ENCODE results near the gene ABCB1.
"Not testable (repeated sequence)": the region's sequence is repeated elsewhere in the genome, so short reads cannot be mapped to it uniquely, and the experiment has no call there.

The ABCB1 gene

GRCh38 chr7:87575521-87575920 lies 25.2 kb downstream of the ABCB1 start:
- DNase-seq (ENCODE audit: low read depth in 2 of 2): no peak

- no peak for DNase-seq (ENCODE audit: low read depth in 2 of 2)
These were observed 26.1 kb downstream of the ABCB1 start for GRCh38 chr7:87574630-87575029.

DNA sequence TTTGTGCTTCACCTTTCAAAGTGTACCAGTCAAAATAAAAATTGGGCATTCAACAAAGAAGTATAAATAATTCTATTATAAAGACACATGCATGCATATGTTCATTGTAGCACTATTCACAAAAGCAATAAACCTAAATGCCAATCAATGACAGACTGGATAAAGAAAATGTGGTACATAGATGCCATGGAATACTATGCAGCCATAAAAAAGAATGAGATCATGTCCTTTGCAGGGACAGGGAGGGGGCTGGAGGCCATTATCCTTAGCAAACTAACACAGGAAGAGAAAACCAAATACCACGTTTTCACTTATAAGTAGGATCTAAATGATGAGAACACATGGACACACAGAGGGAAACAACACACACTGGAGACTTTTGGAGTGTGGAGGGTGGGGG lies 28.2 kb downstream of the ABCB1 start:
- not testable (repeated sequence) for DNase-seq (ENCODE audit: low read depth in 2 of 2)

DNA sequence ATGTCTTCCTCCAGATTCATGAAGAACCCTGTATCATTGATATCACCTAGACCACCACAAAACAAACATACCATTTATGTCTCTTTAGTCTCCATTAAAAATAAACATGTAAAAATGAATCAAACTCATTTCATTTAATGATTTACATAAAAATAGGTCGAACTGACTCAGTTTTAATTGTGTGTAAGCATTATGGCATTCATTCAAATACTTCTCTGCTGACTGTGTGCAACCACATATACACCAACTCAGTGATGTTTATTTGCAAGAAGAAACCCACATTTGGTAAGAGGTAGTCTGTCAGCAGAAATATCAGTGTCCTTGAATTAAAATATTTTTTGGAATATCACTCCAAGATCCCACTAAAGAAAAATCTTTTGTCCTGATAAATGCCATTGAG lies 30.5 kb downstream of the ABCB1 start:
- DNase-seq (ENCODE audit: low read depth in 2 of 2): no peak

- DNase-seq (ENCODE audit: low read depth in 2 of 2): no peak
These were observed 33.6 kb downstream of the ABCB1 start for GRCh38 chr7:87567052-87567451.

DNA sequence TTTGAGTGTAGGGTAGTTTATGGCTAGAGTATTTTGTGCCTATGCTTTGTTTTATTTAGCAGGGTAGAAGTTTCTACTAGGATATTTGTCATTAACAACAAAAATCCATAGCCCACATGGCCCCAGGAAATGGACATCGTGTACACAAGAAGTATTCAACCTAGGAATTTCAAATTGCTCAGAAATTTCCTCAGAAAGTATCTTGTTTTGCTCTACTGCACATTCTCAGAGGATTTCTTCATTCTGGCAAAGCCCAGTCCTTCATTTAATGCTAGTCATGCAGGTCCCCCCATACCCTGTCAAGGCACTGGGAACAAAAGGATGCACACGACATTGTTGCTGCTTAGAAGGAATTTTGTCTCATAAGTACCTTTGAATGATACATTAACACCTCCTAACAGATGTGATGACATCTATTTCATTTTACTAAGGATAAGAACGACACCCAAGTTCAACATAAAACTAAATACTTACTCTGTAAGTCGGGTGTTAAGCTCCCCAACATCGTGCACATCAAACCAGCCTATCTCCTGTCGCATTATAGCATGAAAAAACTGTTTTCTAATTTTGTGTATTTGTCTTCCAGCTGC lies 34.3 kb downstream of the ABCB1 start:
- no peak for DNase-seq (ENCODE audit: low read depth in 2 of 2)

DNA sequence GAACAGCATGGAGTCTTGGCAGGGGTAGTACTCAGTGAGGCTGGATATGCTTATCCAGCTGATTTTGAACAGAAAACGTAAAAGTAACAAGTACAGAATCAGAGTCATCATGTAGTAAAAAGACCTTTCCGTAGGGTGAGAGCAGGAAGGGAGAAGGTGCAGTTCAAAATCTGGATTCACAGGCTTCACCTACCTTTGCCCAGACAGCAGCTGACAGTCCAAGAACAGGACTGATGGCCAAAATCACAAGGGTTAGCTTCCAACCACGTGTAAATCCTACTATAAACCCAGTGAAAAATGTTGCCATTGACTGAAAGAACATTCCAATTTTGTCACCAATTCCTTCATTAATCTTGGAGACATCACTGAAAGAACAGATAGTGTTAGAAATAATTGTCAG lies 34.8 kb downstream of the ABCB1 start:
- DNase-seq (ENCODE audit: low read depth in 2 of 2): no peak

- no peak for DNase-seq (ENCODE audit: low read depth in 2 of 2)
These were observed 36.3 kb downstream of the ABCB1 start for GRCh38 chr7:87564296-87564963.

DNA sequence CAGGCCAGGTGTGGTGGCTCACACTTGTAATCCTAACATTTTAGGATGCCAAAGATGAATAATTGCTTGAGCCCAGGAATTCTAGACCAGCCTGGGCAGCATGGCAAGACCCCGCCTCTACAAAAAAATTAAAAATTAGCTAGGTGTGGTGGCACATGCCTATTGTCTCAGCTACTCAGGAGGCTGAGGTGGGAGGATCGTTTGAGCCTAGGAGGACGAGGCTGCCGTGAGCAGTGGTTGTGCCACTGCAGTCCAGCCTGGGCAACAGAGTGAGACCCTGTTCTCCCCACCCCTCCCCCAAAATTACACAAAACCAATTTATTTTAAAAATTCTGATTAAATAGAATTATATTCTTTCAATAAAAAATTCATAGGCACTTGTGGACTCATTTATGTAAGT lies 39.0 kb downstream of the ABCB1 start:
- DNase-seq (ENCODE audit: low read depth in 2 of 2): no peak

DNA sequence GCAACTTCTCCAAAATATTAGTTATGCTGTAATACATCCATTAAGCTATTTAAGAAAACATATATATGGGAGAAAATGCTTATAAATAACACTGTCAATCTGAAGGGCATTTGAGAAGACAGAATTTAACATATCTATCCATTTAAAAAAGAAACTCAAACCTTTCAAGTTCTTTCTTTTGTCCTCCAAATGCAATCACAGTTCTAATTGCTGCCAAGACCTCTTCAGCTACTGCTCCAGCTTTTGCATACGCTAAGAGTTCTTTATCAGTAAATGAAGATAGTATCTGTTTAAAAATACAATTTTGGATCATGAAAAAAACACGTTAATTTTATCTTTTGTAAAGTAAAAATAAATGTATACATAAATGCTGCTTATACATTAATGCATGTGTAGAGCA lies 39.6 kb downstream of the ABCB1 start:
- DNase-seq (ENCODE audit: low read depth in 2 of 2): no peak

- no peak for DNase-seq (ENCODE audit: low read depth in 2 of 2)
These were observed 48.3 kb downstream of the ABCB1 start for GRCh38 chr7:87552351-87552900.

GRCh38 chr7:87548123-87548919 lies 52.4 kb downstream of the ABCB1 start:
- no peak for DNase-seq (ENCODE audit: low read depth in 2 of 2)

DNA sequence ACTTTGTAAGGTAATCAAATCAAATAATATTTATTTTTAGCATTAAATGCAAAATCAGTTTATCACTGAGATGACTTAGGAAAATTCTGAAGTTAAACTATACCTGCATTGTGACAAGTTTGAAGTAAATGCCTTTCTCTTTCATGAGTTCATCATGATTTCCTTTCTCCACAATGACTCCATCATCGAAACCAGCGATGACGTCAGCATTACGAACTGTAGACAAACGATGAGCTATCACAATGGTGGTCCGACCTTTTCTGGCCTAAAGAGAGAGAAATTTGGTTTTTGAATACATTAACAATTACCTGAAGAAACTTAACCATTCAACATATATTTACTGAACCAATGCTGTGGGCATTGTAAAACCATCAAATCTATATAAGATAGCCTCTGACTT lies 54.9 kb downstream of the ABCB1 start:
- DNase-seq (ENCODE audit: low read depth in 2 of 2): no peak

DNA sequence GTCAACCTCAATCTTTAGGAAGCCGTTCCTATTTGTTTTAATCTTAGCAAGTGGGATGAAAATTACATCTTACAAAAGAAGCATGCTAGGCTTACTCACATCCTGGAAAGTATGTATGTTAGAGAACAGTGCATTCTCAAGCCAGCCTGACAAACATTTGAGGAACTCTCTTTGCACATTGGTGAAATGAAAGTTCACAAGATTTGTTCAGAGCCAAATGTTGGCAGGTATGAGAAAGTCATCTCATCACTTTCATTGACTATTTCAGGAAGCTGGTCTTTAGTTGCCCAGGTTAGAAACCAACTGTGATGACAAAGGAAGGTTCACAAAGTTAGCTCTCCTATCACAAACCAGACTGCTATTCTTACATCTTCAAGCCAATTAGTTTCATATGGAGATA lies 57.1 kb downstream of the ABCB1 start:
- DNase-seq (ENCODE audit: low read depth in 2 of 2): no peak

GRCh38 chr7:87541648-87542047 lies 59.0 kb downstream of the ABCB1 start:
- no peak for DNase-seq (ENCODE audit: low read depth in 2 of 2)

DNA sequence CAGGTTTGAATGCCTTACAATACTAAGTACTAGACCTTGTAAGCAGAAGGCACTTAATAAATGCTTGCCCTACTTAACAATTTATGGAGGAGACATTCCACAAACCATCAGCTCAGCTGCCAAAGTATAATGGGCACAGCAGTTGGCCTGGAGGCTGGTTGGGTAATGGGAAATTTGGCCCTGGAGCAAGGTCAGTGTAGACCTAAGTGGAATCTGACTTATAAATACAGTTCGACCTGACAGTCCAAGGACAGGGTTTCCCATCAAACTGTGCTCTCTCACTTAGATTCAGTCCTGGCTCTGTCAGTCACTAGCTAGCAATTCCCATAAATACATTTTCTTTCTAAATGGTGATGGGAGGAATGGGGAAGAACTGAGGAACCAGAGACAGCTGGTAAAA lies 62.6 kb downstream of the ABCB1 start:
- DNase-seq (ENCODE audit: low read depth in 2 of 2): no peak

- DNase-seq (ENCODE audit: low read depth in 2 of 2): no peak
These were observed 66.6 kb downstream of the ABCB1 start for GRCh38 chr7:87534072-87534471.

GRCh38 chr7:87530126-87530525 lies 70.6 kb downstream of the ABCB1 start:
- DNase-seq (ENCODE audit: low read depth in 2 of 2): no peak

GRCh38 chr7:87528730-87529129 lies 72.0 kb downstream of the ABCB1 start:
- no peak for DNase-seq (ENCODE audit: low read depth in 2 of 2)

DNA sequence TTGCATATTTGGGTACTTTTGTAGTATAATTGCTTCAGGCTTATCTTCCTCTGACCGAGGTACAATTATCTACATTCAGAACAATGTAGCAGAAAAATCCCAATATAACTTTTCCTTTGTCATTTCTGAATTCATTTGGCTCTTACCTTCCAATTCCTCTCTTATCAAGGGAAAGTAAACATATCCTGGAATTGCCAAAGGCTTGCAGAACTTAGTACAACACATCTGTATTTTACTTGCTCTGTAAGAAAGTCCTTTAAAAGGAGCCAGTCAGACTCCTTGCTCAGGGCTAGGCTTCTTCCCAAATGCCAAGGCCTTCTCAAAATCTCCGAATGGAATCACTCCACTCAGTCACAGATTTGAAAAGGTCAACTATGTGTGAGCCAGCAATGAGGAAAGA lies 81.9 kb downstream of the ABCB1 start:
- DNase-seq (ENCODE audit: low read depth in 2 of 2): no peak

GRCh38 chr7:87517891-87518290 lies 82.8 kb downstream of the ABCB1 start:
- DNase-seq (ENCODE audit: low read depth in 2 of 2): no peak

DNA sequence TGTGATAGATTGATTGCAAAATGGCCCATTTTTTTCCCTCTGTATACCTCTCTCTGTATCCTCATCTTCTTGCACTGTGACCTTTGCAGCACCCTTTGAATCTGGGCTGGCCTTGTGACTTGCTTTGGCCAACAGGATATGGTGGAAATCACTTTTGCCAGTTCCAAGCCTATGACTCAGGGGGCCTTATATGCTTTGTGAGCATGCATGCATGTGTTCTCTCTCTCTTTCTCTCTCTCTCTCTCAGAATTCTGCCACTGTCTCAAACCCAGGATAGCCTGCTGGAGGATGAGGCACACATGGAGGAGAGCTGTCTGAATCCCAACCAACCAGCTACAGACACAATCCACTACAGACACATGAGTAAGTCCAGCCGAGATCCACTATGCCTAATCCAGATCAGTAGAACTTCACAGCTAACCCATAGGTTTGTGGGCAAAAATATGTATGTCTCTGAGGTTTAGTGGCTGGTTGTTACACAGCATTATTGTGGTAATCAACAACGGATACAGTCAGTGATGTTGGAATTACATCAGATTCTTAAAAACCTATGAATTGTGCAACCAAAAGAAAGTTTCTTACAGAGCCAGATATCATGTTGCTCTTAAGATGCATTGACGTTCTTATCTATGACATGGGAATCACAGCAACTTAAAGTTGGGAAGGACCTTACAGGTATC lies 83.4 kb downstream of the ABCB1 start:
- no peak for DNase-seq (ENCODE audit: low read depth in 2 of 2)

All from stimulated activated CD4-positive, alpha-beta T cell treated with anti-CD3 and anti-CD28 coated beads, Interleukin-1b, Interleukin-23, amount 100 ng/mL, for 1 hour (primary cell).